Measurements from ENCODE around the gene USP54.
"Not testable (repeated sequence)": the region's sequence is repeated elsewhere in the genome, so short reads cannot be mapped to it uniquely, and the experiment has no call there.

The USP54 gene, protein sequence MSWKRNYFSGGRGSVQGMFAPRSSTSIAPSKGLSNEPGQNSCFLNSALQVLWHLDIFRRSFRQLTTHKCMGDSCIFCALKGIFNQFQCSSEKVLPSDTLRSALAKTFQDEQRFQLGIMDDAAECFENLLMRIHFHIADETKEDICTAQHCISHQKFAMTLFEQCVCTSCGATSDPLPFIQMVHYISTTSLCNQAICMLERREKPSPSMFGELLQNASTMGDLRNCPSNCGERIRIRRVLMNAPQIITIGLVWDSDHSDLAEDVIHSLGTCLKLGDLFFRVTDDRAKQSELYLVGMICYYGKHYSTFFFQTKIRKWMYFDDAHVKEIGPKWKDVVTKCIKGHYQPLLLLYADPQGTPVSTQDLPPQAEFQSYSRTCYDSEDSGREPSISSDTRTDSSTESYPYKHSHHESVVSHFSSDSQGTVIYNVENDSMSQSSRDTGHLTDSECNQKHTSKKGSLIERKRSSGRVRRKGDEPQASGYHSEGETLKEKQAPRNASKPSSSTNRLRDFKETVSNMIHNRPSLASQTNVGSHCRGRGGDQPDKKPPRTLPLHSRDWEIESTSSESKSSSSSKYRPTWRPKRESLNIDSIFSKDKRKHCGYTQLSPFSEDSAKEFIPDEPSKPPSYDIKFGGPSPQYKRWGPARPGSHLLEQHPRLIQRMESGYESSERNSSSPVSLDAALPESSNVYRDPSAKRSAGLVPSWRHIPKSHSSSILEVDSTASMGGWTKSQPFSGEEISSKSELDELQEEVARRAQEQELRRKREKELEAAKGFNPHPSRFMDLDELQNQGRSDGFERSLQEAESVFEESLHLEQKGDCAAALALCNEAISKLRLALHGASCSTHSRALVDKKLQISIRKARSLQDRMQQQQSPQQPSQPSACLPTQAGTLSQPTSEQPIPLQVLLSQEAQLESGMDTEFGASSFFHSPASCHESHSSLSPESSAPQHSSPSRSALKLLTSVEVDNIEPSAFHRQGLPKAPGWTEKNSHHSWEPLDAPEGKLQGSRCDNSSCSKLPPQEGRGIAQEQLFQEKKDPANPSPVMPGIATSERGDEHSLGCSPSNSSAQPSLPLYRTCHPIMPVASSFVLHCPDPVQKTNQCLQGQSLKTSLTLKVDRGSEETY (N-terminal part only)

GRCh38 chr10:73590881-73591799 is at the start of gene USP54:
TSS of gene USP54 (minus strand) at chr10:73591342. CDS start at chr10:73575658, 15,684 bp downstream.
- peak; percentile 43 for DNase-seq (ENCODE audit: low spot score)

DNA sequence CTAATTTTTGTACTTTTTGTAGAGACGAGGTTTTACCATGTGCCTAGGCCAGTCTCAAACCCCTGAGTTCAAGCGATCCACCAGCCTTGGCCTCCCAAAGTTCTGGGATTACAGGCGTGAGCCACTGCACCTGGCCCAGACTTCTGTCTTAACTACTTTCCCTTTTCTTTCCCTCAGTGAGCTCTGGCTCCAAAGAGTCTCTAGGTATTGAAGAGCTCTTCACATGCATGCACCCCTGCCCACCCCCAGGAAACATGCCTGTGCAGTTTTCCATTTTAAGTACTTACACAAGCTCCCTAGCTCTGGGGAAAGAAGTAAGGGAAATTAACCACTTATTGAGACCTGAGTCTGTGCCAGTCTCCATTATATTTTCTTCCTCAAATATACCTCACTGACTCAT is 48.1 kb upstream of the USP54 start:
- DNase-seq (ENCODE audit: low spot score): no peak

GRCh38 chr10:73635781-73636180 is 44.6 kb upstream of the USP54 start:
- DNase-seq (ENCODE audit: low spot score): no peak

DNA sequence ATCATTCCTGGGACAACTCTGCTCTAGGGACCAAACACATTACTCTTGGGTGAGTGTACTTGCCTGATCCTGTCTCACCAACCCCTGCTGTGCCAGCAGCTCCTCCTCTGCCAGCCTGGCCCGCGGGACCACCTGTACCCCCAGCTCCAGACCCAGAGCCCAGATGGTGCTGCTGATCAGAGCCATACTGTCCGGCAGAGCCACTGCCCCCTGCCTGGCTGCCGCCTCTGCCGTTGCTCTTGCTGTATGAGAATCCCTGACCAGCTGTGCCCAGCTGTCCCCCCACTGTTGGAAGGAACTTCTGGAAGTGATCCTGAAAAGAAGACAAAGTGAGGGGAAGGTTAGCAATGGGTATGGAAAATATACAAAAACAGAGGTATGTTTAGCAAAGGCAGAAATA is 43.3 kb upstream of the USP54 start:
- no peak for DNase-seq (ENCODE audit: low spot score)

- DNase-seq (ENCODE audit: low spot score): no peak
Measured at GRCh38 chr10:73629165-73629564, 38.0 kb upstream of the USP54 start.

GRCh38 chr10:73628405-73628804 is 37.3 kb upstream of the USP54 start:
- no peak for DNase-seq (ENCODE audit: low spot score)

- no peak for DNase-seq (ENCODE audit: low spot score)
Measured at GRCh38 chr10:73627300-73627699, 36.2 kb upstream of the USP54 start.

GRCh38 chr10:73625884-73626752 is 35.0 kb upstream of the USP54 start:
- peak; percentile 95 for DNase-seq (ENCODE audit: low spot score)

DNA sequence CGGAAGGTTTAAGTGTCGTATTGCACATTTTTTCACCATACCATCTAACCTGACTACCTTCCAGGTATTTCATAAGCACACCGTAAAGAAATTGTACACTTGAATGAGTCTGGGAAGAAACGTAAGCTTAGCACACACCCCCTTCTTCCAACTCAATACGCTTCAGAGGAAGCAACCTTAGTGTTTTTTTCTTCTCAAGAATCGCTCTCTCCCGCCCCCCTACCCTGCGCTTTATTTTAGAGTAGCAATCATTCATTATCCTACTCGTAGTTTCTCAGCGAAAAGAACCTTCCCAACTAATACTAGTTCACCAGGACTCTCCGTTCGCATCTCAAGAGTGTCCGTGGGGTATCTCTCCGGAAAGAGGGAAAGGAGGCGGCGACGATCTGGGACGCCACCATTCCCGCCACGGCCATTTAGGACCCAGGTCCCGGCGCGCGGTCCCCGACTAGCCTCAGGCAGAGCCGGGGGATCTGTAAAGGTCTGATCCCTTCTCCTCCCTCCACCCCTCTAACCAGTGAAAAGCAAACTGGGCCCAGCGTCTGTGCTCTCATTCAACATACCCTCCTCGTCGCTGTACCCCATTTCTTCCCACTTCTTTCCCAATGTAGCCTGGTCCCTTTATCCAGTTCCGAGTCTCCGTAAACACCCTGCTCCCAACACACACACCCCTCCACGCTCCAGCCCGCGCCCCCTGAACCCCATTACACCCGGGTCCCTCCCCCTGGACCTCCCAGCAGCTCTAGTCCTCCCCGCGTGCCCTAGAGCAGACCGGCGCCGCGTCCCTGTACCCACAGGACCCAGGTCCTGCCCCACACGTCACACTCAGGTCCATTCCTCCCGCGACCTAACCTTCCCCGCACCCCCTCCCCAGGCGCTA is 34.1 kb upstream of the USP54 start:
- peak; percentile 16 for DNase-seq (ENCODE audit: low spot score)

DNA sequence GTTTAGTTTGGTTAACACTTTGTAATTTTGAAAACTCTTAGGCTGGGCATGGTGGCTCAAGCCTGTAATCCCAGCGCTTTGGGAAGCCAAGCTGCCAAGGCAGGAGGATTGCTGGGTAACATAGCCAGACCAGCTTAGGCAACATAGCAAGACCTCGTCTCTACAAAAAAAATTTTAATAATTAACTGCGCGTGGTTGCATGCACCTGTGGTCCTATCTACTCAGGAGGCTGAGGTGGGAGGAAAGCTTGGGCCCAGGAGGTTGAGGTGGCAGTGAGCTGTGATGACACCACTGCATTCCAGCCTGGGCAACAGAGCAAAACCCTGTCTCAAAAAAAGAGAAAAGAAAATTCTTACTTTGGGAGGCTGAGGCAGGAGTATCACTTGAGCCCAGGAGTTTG is 31.9 kb upstream of the USP54 start:
- DNase-seq (ENCODE audit: low spot score): no peak

DNA sequence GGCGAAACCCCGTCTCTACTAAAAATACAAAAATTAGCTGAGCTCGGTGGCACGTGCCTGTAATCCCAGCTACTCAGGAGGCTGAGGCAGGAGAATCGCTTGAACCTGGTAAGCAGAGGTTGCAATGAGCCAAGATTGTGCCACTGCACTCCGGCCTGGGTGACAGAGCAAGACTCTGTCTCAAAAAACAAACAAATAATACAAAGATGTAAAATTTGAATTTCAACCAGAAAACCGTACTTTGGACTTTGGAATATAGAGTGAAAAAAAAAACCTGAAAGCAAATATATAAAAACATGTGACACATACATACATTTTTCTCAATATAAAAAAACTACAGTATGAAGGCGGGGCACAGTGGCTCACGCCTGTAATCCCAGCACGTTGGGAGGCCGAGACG is 29.8 kb upstream of the USP54 start:
- DNase-seq (ENCODE audit: low spot score): not testable (repeated sequence)

DNA sequence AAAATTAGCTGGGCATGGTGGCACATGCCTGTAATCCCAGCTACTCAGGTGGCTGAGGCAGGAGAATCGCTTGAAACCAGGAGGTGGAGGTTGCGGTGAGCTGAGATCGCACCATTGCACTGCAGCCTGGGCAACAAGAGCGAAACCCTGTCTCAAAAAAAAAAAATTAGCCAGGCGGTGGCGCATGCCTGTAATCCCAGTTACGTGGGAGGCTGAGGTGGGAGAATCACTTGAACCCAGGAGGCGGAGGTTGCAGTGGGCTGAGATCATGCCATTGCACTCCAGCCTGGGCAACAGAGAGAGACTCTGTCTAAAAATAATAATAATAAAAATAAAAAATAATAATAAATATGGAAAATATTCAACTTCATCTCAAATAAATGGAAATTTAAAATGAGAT is 26.0 kb upstream of the USP54 start:
- DNase-seq (ENCODE audit: low spot score): not testable (repeated sequence)

DNA sequence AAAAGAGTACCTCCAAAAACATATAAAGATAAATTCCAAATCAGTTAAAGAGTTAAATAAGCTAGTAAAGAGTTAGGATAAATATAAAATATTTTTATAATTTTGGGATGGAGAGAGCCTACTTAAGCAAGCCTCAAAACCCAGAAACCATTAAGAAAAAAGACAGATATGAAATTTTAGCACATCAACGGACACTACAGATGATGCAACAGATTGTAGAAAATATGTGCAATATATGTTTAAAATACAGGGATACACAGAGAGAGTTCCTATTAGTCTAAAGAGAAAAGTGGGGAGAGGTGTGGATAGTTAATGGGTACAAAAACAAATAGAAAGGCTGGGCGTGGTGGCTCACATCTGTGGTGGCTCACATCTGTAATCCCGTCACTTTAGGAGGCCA is 23.6 kb upstream of the USP54 start:
- no peak for DNase-seq (ENCODE audit: low spot score)

DNA sequence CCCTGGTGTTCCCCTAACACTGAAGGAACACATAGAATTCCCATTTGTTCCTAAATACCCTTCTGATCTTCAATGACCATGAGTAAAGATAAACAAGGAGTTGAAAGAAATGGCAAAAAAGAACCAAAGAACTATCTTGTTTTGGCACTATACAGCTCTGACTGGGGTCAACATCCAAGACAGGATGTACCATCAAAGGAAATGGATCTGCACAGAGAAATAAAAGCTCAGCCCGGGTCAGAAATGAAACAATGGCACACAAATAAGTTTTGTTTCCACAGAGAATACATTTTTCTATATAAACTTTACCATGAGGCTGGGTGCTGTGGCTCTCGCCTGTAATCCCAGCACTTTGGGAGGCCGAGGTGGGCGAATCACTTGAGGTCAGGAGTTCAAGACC is 18.0 kb upstream of the USP54 start:
- DNase-seq (ENCODE audit: low spot score): no peak

GRCh38 chr10:73601486-73601921 is 10.4 kb upstream of the USP54 start:
- no peak for DNase-seq (ENCODE audit: low spot score)

DNA sequence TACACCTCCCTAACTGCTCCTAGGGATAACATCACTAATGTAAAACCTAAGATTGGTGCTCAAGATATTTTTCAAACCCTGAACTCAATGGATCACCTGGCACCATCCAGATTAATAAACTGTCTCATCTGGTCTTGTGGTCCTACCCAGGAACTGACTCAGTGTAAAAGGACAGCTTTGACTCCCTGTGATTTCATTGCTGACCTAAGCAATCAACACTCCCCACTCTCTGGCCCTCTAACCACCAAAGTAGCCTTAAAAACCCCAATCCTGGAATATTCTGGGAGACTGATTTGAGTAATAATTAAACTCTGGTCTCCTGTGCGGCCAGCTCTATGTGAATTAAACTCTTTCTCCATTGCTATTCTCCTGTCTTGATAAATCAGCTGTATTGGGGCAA is 6.2 kb upstream of the USP54 start:
- DNase-seq (ENCODE audit: low spot score): no peak

DNA sequence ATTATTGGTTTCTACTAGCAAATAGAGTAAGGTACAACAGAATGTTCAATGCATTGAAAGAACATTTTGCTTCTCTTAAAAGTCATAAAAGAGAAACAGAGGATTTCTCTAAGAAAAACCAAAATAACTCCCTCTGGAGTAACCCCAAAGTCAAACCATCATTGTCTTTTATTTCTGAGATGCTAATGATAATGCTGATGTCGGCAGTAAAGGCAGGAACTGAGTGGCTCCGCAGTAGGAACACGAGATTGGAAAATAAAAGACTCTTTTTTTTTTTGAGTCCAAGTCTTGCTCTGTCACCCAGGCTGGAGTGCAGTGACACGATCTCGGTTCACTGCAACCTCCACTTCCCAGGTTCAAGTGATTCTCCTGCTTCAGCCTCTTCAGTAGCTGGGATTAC is 2.7 kb upstream of the USP54 start:
- DNase-seq (ENCODE audit: low spot score): no peak

- no peak for DNase-seq (ENCODE audit: low spot score)
Measured at GRCh38 chr10:73593110-73593509, 2.0 kb upstream of the USP54 start.

- peak; percentile 18 for DNase-seq (ENCODE audit: low spot score)
Measured at GRCh38 chr10:73591935-73592699, 975 bp upstream of the USP54 start.

Data from CD4-positive, alpha-beta T cell treated with Interleukin-2 at 100 ng/mL for 4 hours (primary cell).